Adrenal gland (tissue), 5 donors: ENCODE data around the gene SERPINB7.

Experiments used
- CTCF ChIP-seq, 6 experiments: fragments of 450-650 bp in 4 of 6; fragments of 200-600 bp in 2 of 6; sonication (generic) in 1 of 6; IDR thresholded peaks; 1 replicate in 5 of 6; 2 replicates in 1 of 6; pipeline versions ENCODE4 v1.5.1 to v1.8.0; 2016 to 2021; ENCODE audit warnings: antibody characterized with exemption in 6 of 6, mild to moderate bottlenecking in 2 of 6, moderate library complexity in 1 of 6
- POLR2A ChIP-seq, 2 donors: fragments of 450-650 bp; IDR thresholded peaks; one replicate each; pipeline ENCODE4 v1.6.1; 2017; ENCODE audit warnings: antibody characterized with exemption in 2 of 2, mild to moderate bottlenecking in 2 of 2, moderate library complexity in 1 of 2
- donor health status: DM: no; HTN: no; CAD: no.

GRCh38 chr18:63741769-63742168, 33.4 kb upstream of the SERPINB7 start:
- no peak for TF ChIP-seq CTCF (IDR thresholded peaks at IDR 0.05)
- no peak for TF ChIP-seq POLR2A (IDR thresholded peaks at IDR 0.05)
